Endodermal cell (in vitro differentiated cells): Measurements from ENCODE around the gene KCNK2. TPM values are rescaled to one million over a fixed set of nuclear protein-coding genes. Genes with fewer than 3 reads are reported as not detected.
A peak's percentile ranks its signal among the peaks of the same experiment; 100 is the strongest.

ENCODE experiments used
- DNase-seq: peaks from one replicate; pipeline ENCODE4 v3.0.0-alpha.2; 2017
- H3K27ac ChIP-seq: 2 replicates; pipeline ENCODE4 v1.5.1; 2013; ENCODE audit warnings: mild to moderate bottlenecking, low read depth, low read length, moderate library complexity
- H3K27me3 ChIP-seq: 2 replicates; pipeline ENCODE4 v1.6.1; 2013; ENCODE audit warnings: mild to moderate bottlenecking, low read length, moderate library complexity; ENCODE audit not compliant: insufficient read depth, control insufficient read depth, poor library complexity, severe bottlenecking
- H3K36me3 ChIP-seq: 2 replicates; pipeline ENCODE4 v1.7.0; 2013; ENCODE audit warnings: mild to moderate bottlenecking, low read length, moderate library complexity; ENCODE audit not compliant: control insufficient read depth, insufficient read depth
- H3K4me1 ChIP-seq: one replicate; pipeline ENCODE4 v1.7.0; 2013; ENCODE audit warnings: low read length; ENCODE audit not compliant: control insufficient read depth, insufficient read depth
- H3K4me3 ChIP-seq: 2 replicates; pipeline ENCODE4 v1.5.1; 2013; ENCODE audit warnings: mild to moderate bottlenecking, low read length, moderate library complexity
- H3K9ac ChIP-seq: 2 replicates; pipeline ENCODE4 v1.6.1; 2013; ENCODE audit warnings: mild to moderate bottlenecking, low read length, moderate library complexity; ENCODE audit not compliant: poor library complexity, severe bottlenecking; ENCODE audit errors: extremely low read depth
- H3K9me3 ChIP-seq: 2 replicates; pipeline ENCODE4 v1.6.1; 2013; ENCODE audit warnings: mild to moderate bottlenecking, low read length, moderate library complexity; ENCODE audit not compliant: control insufficient read depth
- H3K27ac Mint-ChIP-seq: 2 replicates; pipeline ENCODE4 v1.8.0; 2020; ENCODE audit warnings: mixed read lengths
- H3K27me3 Mint-ChIP-seq: 2 replicates; pipeline ENCODE4 v1.8.0; 2021; ENCODE audit warnings: mild to moderate bottlenecking, mixed read lengths; ENCODE audit not compliant: insufficient read depth
- H3K36me3 Mint-ChIP-seq: 2 replicates; pipeline ENCODE4 v1.8.0; 2020; ENCODE audit warnings: low read depth, mixed read lengths
- H3K4me1 Mint-ChIP-seq: 2 replicates; pipeline ENCODE4 v1.8.0; 2020; ENCODE audit warnings: mixed read lengths
- H3K4me3 Mint-ChIP-seq: 2 replicates; pipeline ENCODE4 v1.8.0; 2020; ENCODE audit warnings: mild to moderate bottlenecking, moderate library complexity, mixed read lengths
- H3K9me3 Mint-ChIP-seq: 2 replicates; pipeline ENCODE4 v1.8.0; 2020; ENCODE audit warnings: mild to moderate bottlenecking, mixed read lengths
- WGBS, 2 experiments: methylation state at CpG; one replicate each; pipeline versions ENCODE4 v1.1.5 to v1.1.7; 2013; ENCODE audit warnings: missing lambda C conversion rate in 2 of 2, mixed read lengths in 1 of 2; ENCODE audit not compliant: insufficient coverage in 1 of 2, insufficient read length in 1 of 2; 5-methylcytosine and 5-hydroxymethylcytosine counted together
- total RNA-seq, 2 donors: library from RNA; stranded (reverse); fragmentation: NEBNext Ultra II Directional in 1 of 2; extraction: Animal tissue kit (Norgen Biotek cat#: 25700) in 1 of 2; gene quantifications; 2 replicates in 1 of 2; 3 replicates in 1 of 2; pipeline ENCODE4 v1.2.1, GENCODE V29; 2021
- TF ChIP-seq, protein P1 (sequence below): fragments of 200-600 bp; sonication (generic); conservative IDR thresholded peaks from 2 replicates; pipeline ENCODE4 v1.5.0; 2021; ENCODE audit warnings: antibody characterized with exemption, mild to moderate bottlenecking

The KCNK2 gene
- total RNA-seq, 2 donors from 2014 or later = 0.15 TPM; not detected in 1

DNA sequence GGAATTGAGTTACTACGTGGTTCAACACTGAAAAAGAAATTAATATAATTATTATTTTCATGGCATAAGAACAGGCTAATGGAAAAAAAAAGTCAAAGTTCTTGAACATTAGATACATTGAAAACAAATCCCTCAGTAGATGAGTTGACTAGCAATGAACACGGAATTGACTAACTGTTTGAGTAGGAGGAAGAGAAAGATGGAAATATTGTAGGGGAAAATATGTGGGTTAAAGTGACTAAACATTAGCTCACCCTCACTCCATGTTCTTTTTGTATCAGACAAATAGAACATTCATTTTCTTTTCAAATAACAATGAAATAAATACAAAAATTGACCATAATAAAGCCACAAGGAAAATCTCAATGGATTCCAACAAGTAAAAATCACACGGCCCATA is 84.3 kb downstream of the KCNK2 start:
- H3K36me3 ChIP-seq = no peaks in the 10 kb centered on the region
- Mint-ChIP-seq H3K4me1 (no peaks in the 10 kb centered on the region), H3K4me3 (no peak overlapping the region), H3K27ac (no peak overlapping the region), H3K9me3 (peaks cover 6% of the 10 kb centered on the region), H3K27me3 (no peaks in the 10 kb centered on the region), H3K36me3 (no peaks in the 10 kb centered on the region)
- WGBS, 2 experiments = 96 to 100% methylated on average over 2 of the region's 3 CpGs
- H3K27ac ChIP-seq = no peak overlapping the region
- no peak overlapping the region for H3K9ac ChIP-seq
- H3K27me3 ChIP-seq = peaks cover 6% of the 10 kb centered on the region
- TF ChIP-seq, protein P1, sequence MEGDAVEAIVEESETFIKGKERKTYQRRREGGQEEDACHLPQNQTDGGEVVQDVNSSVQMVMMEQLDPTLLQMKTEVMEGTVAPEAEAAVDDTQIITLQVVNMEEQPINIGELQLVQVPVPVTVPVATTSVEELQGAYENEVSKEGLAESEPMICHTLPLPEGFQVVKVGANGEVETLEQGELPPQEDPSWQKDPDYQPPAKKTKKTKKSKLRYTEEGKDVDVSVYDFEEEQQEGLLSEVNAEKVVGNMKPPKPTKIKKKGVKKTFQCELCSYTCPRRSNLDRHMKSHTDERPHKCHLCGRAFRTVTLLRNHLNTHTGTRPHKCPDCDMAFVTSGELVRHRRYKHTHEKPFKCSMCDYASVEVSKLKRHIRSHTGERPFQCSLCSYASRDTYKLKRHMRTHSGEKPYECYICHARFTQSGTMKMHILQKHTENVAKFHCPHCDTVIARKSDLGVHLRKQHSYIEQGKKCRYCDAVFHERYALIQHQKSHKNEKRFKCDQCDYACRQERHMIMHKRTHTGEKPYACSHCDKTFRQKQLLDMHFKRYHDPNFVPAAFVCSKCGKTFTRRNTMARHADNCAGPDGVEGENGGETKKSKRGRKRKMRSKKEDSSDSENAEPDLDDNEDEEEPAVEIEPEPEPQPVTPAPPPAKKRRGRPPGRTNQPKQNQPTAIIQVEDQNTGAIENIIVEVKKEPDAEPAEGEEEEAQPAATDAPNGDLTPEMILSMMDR = no peak
- H3K4me1 ChIP-seq = no peaks in the 10 kb centered on the region
- DNase-seq = no peak
- H3K9me3 ChIP-seq = no peaks in the 10 kb centered on the region
- no peak overlapping the region for H3K4me3 ChIP-seq

- H3K27me3 Mint-ChIP-seq = no peaks in the 10 kb centered on the region
- peak; percentile 47 for DNase-seq
- Histone ChIP-seq H3K36me3 (no peaks in the 10 kb centered on the region), H3K4me3 (no peak overlapping the region), H3K27ac (no peak overlapping the region), H3K4me1 (no peaks in the 10 kb centered on the region), H3K9me3 (peaks cover 20% of the 10 kb centered on the region), H3K27me3 (no peaks in the 10 kb centered on the region), H3K9ac (no peak overlapping the region)
- 88 to 100% methylated on average over 1 to 3 of the region's 3 CpGs for WGBS, 2 experiments
- no peak overlapping the region for H3K4me3 Mint-ChIP-seq
- TF ChIP-seq, protein P1 = peak; percentile 61
- no peaks in the 10 kb centered on the region for H3K4me1 Mint-ChIP-seq
- no peaks in the 10 kb centered on the region for H3K36me3 Mint-ChIP-seq
- peaks cover 31% of the 10 kb centered on the region for H3K9me3 Mint-ChIP-seq
- no peak overlapping the region for H3K27ac Mint-ChIP-seq
These were observed 99.0 kb downstream of the KCNK2 start for GRCh38 chr1:215181518-215181917.

GRCh38 chr1:215185067-215185620 is 102.6 kb downstream of the KCNK2 start:
- 100% methylated on average over 1 of the region's 2 CpGs; no CpG with 5 or more reads in 1 of the 2 experiments for WGBS, 2 experiments
- no peak overlapping the region for H3K4me3 Mint-ChIP-seq
- H3K27ac Mint-ChIP-seq = no peak overlapping the region
- H3K4me1 Mint-ChIP-seq = peaks cover 18% of the 10 kb centered on the region
- Histone ChIP-seq H3K27ac (no peak overlapping the region), H3K4me1 (peaks cover 3% of the 10 kb centered on the region), H3K4me3 (no peak overlapping the region), H3K9me3 (peaks cover 16% of the 10 kb centered on the region), H3K9ac (no peak overlapping the region), H3K36me3 (no peaks in the 10 kb centered on the region), H3K27me3 (no peaks in the 10 kb centered on the region)
- peaks cover 23% of the 10 kb centered on the region for H3K9me3 Mint-ChIP-seq
- TF ChIP-seq, protein P1 = no peak
- no peaks in the 10 kb centered on the region for H3K27me3 Mint-ChIP-seq
- no peaks in the 10 kb centered on the region for H3K36me3 Mint-ChIP-seq
- no peak for DNase-seq
